ENCODE results near the gene BNIP1. TPM values are rescaled to one million over a fixed set of nuclear protein-coding genes. Genes with fewer than 3 reads are reported as not detected.

BNIP1 gene
- total RNA-seq, 2 donors from 2014 or later: 12.5 to 19.8 TPM

DNA sequence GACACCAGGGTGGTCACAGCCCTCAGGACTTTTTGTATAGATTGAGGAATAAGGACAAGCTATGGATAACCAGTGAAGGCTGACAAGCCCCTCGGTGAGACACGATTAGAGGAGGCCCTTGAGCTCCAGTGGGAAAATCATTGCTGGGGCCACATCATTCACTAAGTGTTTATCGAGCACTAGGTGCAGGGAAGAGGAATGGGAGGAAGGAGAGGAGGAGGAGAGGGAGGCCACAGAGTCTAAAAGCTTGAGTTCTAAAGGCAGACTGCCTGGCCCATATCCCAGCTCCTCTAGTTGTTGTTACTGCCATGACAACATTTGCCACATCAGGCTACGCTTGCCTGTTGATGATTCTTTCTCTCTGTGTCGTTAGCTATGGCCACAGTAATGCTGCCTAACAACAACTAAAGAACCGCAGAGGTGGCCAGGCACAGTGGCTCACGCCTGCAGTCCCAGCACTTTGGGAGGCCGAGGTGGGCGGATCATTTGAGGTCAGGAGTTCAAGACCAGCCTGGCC, 53.1 kb downstream of the BNIP1 start:
- WGBS: 82% methylated on average over 9 of the region's 9 CpGs
- Histone ChIP-seq H3K36me3 (no peaks in the 10 kb centered on the region), H3K27me3 (replicated peaks; ENCODE audit: insufficient read depth) (no peaks in the 10 kb centered on the region), H3K27ac (no peak overlapping the region), H3K9me3 (no peaks in the 10 kb centered on the region), H3K4me1 (replicated peaks) (no peaks in the 10 kb centered on the region), H3K4me3 (no peak overlapping the region)
- intact Hi-C loops (cut with DNase I): no loop called here
- DNase-seq (ENCODE audit: low spot score): no peak
- TF ChIP-seq POLR2AphosphoS5 (IDR thresholded peaks at IDR 0.05) (no peak), POLR2A (IDR thresholded peaks at IDR 0.05) (no peak)
- TF ChIP-seq, protein P1, sequence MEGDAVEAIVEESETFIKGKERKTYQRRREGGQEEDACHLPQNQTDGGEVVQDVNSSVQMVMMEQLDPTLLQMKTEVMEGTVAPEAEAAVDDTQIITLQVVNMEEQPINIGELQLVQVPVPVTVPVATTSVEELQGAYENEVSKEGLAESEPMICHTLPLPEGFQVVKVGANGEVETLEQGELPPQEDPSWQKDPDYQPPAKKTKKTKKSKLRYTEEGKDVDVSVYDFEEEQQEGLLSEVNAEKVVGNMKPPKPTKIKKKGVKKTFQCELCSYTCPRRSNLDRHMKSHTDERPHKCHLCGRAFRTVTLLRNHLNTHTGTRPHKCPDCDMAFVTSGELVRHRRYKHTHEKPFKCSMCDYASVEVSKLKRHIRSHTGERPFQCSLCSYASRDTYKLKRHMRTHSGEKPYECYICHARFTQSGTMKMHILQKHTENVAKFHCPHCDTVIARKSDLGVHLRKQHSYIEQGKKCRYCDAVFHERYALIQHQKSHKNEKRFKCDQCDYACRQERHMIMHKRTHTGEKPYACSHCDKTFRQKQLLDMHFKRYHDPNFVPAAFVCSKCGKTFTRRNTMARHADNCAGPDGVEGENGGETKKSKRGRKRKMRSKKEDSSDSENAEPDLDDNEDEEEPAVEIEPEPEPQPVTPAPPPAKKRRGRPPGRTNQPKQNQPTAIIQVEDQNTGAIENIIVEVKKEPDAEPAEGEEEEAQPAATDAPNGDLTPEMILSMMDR (IDR thresholded peaks at IDR 0.05): no peak

DNA sequence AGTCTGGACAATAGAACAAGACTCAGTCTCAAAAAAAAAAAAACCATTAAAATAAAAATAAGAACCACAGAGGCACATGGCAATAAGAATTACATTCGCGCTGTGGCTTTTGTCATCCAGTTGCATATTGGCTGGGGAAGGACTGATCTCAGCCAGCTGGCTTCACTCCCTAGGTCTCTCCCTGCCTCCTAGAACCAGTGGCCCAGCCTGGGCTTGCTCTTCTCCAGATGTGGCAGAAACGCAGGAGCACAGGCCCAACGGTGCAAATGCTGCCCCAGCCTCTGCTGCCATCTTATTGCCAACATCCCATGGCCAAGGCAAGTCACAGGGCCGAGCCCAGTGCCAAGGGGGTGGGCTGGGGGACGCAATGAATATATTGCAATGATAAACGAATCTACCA, 53.7 kb downstream of the BNIP1 start:
- intact Hi-C loops (cut with DNase I): no loop called here
- TF ChIP-seq POLR2AphosphoS5 (IDR thresholded peaks at IDR 0.05) (no peak), POLR2A (IDR thresholded peaks at IDR 0.05) (no peak)
- TF ChIP-seq, protein P1 (IDR thresholded peaks at IDR 0.05): no peak

DNA sequence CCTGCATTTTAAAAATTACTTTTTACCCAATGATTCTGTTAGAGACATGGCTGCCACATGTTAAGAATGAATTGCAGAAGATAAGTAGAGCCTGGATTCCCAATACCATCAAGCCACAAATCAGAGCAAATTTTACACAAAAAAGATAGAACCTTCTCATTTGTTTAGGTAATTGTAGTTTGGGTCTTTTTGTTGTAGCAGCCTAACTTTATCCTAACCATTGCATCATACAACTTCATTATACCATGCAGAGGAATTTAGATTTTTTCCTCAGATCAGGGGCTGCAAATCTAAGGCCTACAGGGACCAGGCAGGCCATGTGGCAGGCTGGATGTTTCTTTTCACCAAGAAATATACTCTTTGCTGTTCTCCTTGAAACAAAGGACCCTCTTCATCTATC, 56.0 kb downstream of the BNIP1 start:
- Histone ChIP-seq H3K9me3 (no peaks in the 10 kb centered on the region), H3K4me1 (replicated peaks) (no peaks in the 10 kb centered on the region), H3K27ac (no peak overlapping the region), H3K27me3 (replicated peaks; ENCODE audit: insufficient read depth) (no peaks in the 10 kb centered on the region), H3K36me3 (no peaks in the 10 kb centered on the region), H3K4me3 (no peak overlapping the region)
- TF ChIP-seq POLR2A (IDR thresholded peaks at IDR 0.05) (no peak), POLR2AphosphoS5 (IDR thresholded peaks at IDR 0.05) (no peak)
- TF ChIP-seq, protein P1 (IDR thresholded peaks at IDR 0.05): no peak
- intact Hi-C loops (cut with DNase I): no loop called here
- DNase-seq (ENCODE audit: low spot score): no peak

More for the DNA sequence above, 53.7 kb downstream of the BNIP1 start:
- Histone ChIP-seq H3K4me3 (no peak overlapping the region), H3K27me3 (replicated peaks; ENCODE audit: insufficient read depth) (no peaks in the 10 kb centered on the region), H3K27ac (no peak overlapping the region), H3K36me3 (no peaks in the 10 kb centered on the region), H3K9me3 (no peaks in the 10 kb centered on the region), H3K4me1 (replicated peaks) (no peaks in the 10 kb centered on the region)
- no peak for DNase-seq (ENCODE audit: low spot score)
- WGBS: 58% methylated on average over 7 of the region's 7 CpGs

DNA sequence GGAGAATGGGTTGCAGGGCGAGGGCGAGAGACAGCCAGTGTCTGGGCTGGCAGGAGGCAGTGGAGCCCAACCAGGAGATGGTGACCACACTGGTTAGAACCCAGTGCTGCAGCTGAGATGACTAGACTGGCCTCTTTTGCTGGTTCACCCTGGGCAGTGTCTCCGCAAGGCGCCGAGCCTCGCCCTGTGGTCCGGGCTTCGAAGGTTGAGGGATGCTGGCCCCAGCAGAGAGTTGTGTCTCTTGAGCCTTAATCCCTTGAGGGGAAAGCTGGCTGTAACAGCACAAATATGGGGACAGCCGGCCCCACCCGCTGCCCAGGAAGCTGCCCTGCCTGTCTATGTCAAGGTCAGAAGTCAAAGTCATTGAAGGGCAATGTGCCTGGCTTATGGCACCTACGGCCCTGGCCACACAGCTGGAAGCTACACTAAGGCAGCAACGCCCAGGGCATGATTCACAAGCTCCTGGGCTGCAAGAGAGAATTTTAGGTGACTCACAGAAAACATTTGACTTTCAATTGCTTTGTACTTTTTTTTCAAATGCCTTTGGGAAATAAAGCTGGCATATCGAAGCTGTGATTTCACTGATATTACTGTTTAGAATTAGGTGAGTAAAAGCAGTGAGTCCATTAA, 57.4 kb downstream of the BNIP1 start:
- no peak for TF ChIP-seq POLR2A (IDR thresholded peaks at IDR 0.05)
- WGBS: 74% methylated on average over 12 of the region's 13 CpGs
- no peak for DNase-seq (ENCODE audit: low spot score)
- H3K36me3 ChIP-seq: no peaks in the 10 kb centered on the region
- intact Hi-C loops (cut with DNase I): no loop called here
- no peak overlapping the region for H3K27ac ChIP-seq
- H3K4me3 ChIP-seq: no peak overlapping the region
- H3K27me3 ChIP-seq (replicated peaks; ENCODE audit: insufficient read depth): peaks cover 2% of the 10 kb centered on the region
- no peaks in the 10 kb centered on the region for H3K4me1 ChIP-seq (replicated peaks)
- H3K9me3 ChIP-seq: no peaks in the 10 kb centered on the region

DNA sequence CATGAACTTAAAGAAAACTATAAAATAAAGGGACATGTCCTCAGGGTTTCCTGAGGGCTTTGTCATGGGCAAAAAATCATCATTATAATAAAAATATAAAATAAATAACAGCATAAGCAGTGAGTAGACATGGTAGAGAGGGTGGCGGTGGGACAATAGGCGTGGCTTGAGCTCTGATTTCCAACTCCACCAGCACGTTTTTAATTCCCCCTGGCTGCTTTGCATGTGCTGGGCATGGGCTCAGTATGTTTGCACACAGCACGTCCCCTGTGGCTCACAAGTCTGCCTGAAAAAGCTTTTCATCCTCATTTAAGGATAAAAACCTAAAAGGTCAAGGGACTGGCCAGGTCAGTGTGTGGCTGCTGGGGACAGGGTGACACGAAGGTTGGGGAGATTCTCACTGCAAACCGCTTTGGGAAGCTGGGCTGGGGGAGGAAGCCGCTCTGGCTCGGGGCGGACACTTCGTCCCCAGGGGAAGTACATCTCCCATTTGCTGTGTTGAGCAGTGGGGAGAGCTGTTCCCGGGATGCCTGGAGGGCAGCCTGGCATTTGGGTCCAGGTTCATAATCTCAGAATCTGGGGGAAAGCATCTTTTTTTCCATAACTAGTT, 58.0 kb downstream of the BNIP1 start:
- H3K4me3 ChIP-seq: no peak overlapping the region
- no peaks in the 10 kb centered on the region for H3K9me3 ChIP-seq
- no peak for TF ChIP-seq POLR2AphosphoS5 (IDR thresholded peaks at IDR 0.05)
- TF ChIP-seq POLR2A (IDR thresholded peaks at IDR 0.05): no peak
- TF ChIP-seq, protein P1 (IDR thresholded peaks at IDR 0.05): no peak
- DNase-seq (ENCODE audit: low spot score): no peak
- no peaks in the 10 kb centered on the region for H3K36me3 ChIP-seq
- intact Hi-C loops (cut with DNase I): no loop called here
- H3K4me1 ChIP-seq (replicated peaks): no peaks in the 10 kb centered on the region
- no peak overlapping the region for H3K27ac ChIP-seq
- WGBS: 16% methylated on average over 11 of the region's 11 CpGs
- peaks cover 2% of the 10 kb centered on the region for H3K27me3 ChIP-seq (replicated peaks; ENCODE audit: insufficient read depth)

All from prostate gland (tissue), 2 donors.